Natural killer cell treated with Interleukin-12 subunit alpha and Interleukin-12 subunit beta and Interleukin-15 and Interleukin-18, amount 100 ng/mL, for 72 hours (primary cell): ENCODE measurements around the gene PRR14L. TPM values are rescaled to one million over a fixed set of nuclear protein-coding genes. Genes with fewer than 3 reads are reported as not detected.
A peak's percentile ranks its signal among the peaks of the same experiment; 100 is the strongest.

Source experiments
- ATAC-seq, 2 donors: fragments of 150-1000 bp; cut with Tn5 transposase in 1 of 2; sonication (Bioruptor Pico), chemical (Tn5 transposase) in 1 of 2; 2 replicates each; pipeline ENCODE4 v1.10.0; 2021
- DNase-seq: peaks from one replicate; pipeline ENCODE4 v3.0.0; 2022; ENCODE audit warnings: low spot score
- H3K27ac Mint-ChIP-seq, 2 donors: 1 replicate in 1 of 2; 2 replicates in 1 of 2; pipeline ENCODE4 v1.8.0; 2022; ENCODE audit warnings: mixed read lengths in 2 of 2, mild to moderate bottlenecking in 1 of 2, moderate library complexity in 1 of 2
- H3K27me3 Mint-ChIP-seq, 2 donors: 1 replicate in 1 of 2; 2 replicates in 1 of 2; pipeline ENCODE4 v1.8.0; 2022; ENCODE audit warnings: mixed read lengths in 2 of 2
- H3K36me3 Mint-ChIP-seq: one replicate; pipeline ENCODE4 v1.8.0; 2022; ENCODE audit warnings: mixed read lengths
- H3K4me1 Mint-ChIP-seq, 2 donors: 1 replicate in 1 of 2; 2 replicates in 1 of 2; pipeline ENCODE4 v1.8.0; 2022; ENCODE audit warnings: low read depth in 2 of 2, mixed read lengths in 2 of 2, mild to moderate bottlenecking in 1 of 2
- H3K4me3 Mint-ChIP-seq: one replicate; pipeline ENCODE4 v1.8.0; 2022; ENCODE audit warnings: mixed read lengths
- H3K9me3 Mint-ChIP-seq: 2 replicates; pipeline ENCODE4 v1.8.0; 2022; ENCODE audit warnings: mixed read lengths
- total RNA-seq, 2 donors: library from RNA; stranded (reverse); gene quantifications; one replicate each; pipeline ENCODE4 v1.2.3, GENCODE V29; 2022

Gene PRR14L
- total RNA-seq, 2 donors from 2014 or later = 80.4 to 99.0 TPM

- Mint-ChIP-seq H3K4me3 (no peak overlapping the region), H3K27me3 (no peaks in the 10 kb centered on the region), H3K9me3 (no peaks in the 10 kb centered on the region), H3K4me1 (peaks cover 23 to 26% of the 10 kb centered on the region in 2 donors), H3K36me3 (no peaks in the 10 kb centered on the region), H3K27ac (no peak overlapping the region)
- ATAC-seq = no peak
- DNase-seq = no peak
Observed at GRCh38 chr22:31659246-31659645, 90.7 kb downstream of the PRR14L start.

DNA sequence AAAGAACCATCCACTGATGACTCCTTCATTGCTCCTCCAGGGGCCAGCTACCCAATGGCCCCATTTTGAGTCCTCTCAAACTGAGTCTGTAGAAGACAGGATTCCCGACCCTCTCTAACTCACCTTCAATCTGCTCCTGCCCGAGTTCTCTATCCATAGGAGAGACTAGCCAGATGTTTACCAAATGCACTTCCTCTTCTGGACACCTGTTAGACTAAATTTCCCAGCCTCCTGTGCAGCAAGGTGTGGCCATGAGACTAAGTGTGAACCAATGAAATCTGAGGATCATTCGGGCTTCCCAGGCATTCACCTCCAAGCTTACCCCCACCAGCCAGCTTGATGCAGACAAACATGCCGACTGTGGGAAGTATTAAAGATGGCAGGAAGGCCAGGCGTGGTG, 95.5 kb downstream of the PRR14L start:
- H3K4me1 Mint-ChIP-seq = peaks cover 11 to 15% of the 10 kb centered on the region in 2 donors
- H3K4me3 Mint-ChIP-seq = no peak overlapping the region
- no peaks in the 10 kb centered on the region for H3K9me3 Mint-ChIP-seq
- no peaks in the 10 kb centered on the region for H3K36me3 Mint-ChIP-seq
- no peak for ATAC-seq
- no peaks in the 10 kb centered on the region for H3K27me3 Mint-ChIP-seq
- H3K27ac Mint-ChIP-seq = no peak overlapping the region
- no peak for DNase-seq

DNA sequence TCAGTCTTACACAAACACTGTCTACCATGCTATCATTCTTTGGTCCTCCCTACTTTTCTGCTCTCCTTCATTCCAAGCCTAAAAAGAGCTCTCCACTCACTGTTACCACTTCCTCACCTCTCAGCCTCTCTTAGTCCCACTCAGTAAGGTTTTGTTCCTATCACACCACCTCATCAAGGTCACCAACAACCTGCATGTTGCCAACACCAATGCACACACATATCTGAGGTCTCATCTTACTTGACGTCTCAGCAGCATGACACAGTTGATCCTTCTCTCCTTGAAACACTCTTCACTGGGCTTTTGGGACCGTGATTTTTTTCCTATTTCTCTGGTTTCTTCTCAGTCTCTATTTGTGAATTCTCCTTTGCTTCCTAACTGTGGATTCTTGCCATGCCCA, 96.0 kb downstream of the PRR14L start:
- Mint-ChIP-seq H3K27me3 (no peaks in the 10 kb centered on the region), H3K9me3 (no peaks in the 10 kb centered on the region), H3K36me3 (no peaks in the 10 kb centered on the region), H3K27ac (no peak overlapping the region), H3K4me3 (no peak overlapping the region), H3K4me1 (peaks cover 11 to 15% of the 10 kb centered on the region in 2 donors)
- ATAC-seq = no peak
- DNase-seq = no peak

GRCh38 chr22:31652911-31653684, 96.8 kb downstream of the PRR14L start:
- H3K4me3 Mint-ChIP-seq = no peak overlapping the region

GRCh38 chr22:31652088-31652487, 97.8 kb downstream of the PRR14L start:
- H3K9me3 Mint-ChIP-seq = no peaks in the 10 kb centered on the region
- no peak overlapping the region for H3K27ac Mint-ChIP-seq

More at GRCh38 chr22:31652911-31653684, 96.8 kb downstream of the PRR14L start:
- no peak for DNase-seq
- Mint-ChIP-seq H3K27ac (no peak overlapping the region), H3K9me3 (no peaks in the 10 kb centered on the region), H3K27me3 (no peaks in the 10 kb centered on the region), H3K36me3 (no peaks in the 10 kb centered on the region), H3K4me1 (peaks cover 10 to 15% of the 10 kb centered on the region in 2 donors)
- ATAC-seq = no peak

GRCh38 chr22:31651664-31652063, 98.3 kb downstream of the PRR14L start:
- ATAC-seq = no peak
- peaks cover 14 to 25% of the 10 kb centered on the region in 2 donors for H3K4me1 Mint-ChIP-seq
- no peak overlapping the region for H3K27ac Mint-ChIP-seq
- no peak overlapping the region for H3K4me3 Mint-ChIP-seq
- no peak for DNase-seq
- H3K36me3 Mint-ChIP-seq = no peaks in the 10 kb centered on the region
- no peaks in the 10 kb centered on the region for H3K27me3 Mint-ChIP-seq
- no peaks in the 10 kb centered on the region for H3K9me3 Mint-ChIP-seq

More at GRCh38 chr22:31652088-31652487, 97.8 kb downstream of the PRR14L start:
- Mint-ChIP-seq H3K4me3 (no peak overlapping the region), H3K4me1 (peaks cover 11 to 20% of the 10 kb centered on the region in 2 donors), H3K27me3 (no peaks in the 10 kb centered on the region), H3K36me3 (no peaks in the 10 kb centered on the region)
- ATAC-seq (no peak), DNase-seq (no peak)

- ATAC-seq = no peak
- no peak for DNase-seq
- no peak overlapping the region for H3K27ac Mint-ChIP-seq
- H3K36me3 Mint-ChIP-seq = no peaks in the 10 kb centered on the region
- peaks cover 20 to 32% of the 10 kb centered on the region in 2 donors for H3K4me1 Mint-ChIP-seq
- no peak overlapping the region for H3K4me3 Mint-ChIP-seq
- no peaks in the 10 kb centered on the region for H3K27me3 Mint-ChIP-seq
- no peaks in the 10 kb centered on the region for H3K9me3 Mint-ChIP-seq
Observed at GRCh38 chr22:31650391-31650790, 99.5 kb downstream of the PRR14L start.

GRCh38 chr22:31647523-31648320, 102.2 kb downstream of the PRR14L start:
- Mint-ChIP-seq H3K4me1 (peaks cover 16 to 17% of the 10 kb centered on the region in 2 donors), H3K36me3 (no peaks in the 10 kb centered on the region), H3K27ac (peak overlapping the region in 1 of 2 donors; percentile 87), H3K9me3 (no peaks in the 10 kb centered on the region), H3K27me3 (no peaks in the 10 kb centered on the region), H3K4me3 (no peak overlapping the region)
- DNase-seq (no peak), ATAC-seq (no peak)

DNA sequence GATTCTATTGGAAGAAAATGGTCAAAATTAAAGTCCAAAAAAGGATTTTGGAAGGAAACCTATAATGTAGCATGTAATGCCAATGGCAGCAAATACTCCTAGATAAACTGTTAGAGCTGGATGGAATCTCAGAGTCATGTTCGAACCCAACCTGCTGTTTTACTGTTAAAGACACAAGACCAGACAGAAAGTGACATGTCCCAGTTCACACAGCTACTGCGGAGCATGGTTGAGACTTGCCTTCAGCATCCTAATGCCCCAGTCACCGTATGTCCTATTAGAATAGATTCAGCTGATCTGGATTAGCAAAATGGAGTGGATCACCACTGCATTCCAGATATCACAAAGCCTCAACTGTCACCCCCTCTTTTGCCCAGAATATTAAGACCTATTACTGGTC, 102.9 kb downstream of the PRR14L start:
- peak overlapping the region; percentile 32 for H3K4me3 Mint-ChIP-seq
- H3K36me3 Mint-ChIP-seq = no peaks in the 10 kb centered on the region
- no peaks in the 10 kb centered on the region for H3K27me3 Mint-ChIP-seq
- peak overlapping the region; percentile 61 to 87 for H3K27ac Mint-ChIP-seq
- H3K9me3 Mint-ChIP-seq = no peaks in the 10 kb centered on the region
- H3K4me1 Mint-ChIP-seq = peaks cover 16 to 17% of the 10 kb centered on the region in 2 donors
- ATAC-seq (no peak), DNase-seq (no peak)

- no peaks in the 10 kb centered on the region for H3K27me3 Mint-ChIP-seq
- DNase-seq (peak; percentile 74), ATAC-seq (peak; percentile 86 to 89)
- H3K4me1 Mint-ChIP-seq = peaks cover 16 to 17% of the 10 kb centered on the region in 2 donors
- H3K27ac Mint-ChIP-seq = peak overlapping the region; percentile 61 to 87
- H3K4me3 Mint-ChIP-seq = peak overlapping the region; percentile 32
- H3K9me3 Mint-ChIP-seq = no peaks in the 10 kb centered on the region
- no peaks in the 10 kb centered on the region for H3K36me3 Mint-ChIP-seq
Observed at GRCh38 chr22:31646186-31647019, 103.5 kb downstream of the PRR14L start.

DNA sequence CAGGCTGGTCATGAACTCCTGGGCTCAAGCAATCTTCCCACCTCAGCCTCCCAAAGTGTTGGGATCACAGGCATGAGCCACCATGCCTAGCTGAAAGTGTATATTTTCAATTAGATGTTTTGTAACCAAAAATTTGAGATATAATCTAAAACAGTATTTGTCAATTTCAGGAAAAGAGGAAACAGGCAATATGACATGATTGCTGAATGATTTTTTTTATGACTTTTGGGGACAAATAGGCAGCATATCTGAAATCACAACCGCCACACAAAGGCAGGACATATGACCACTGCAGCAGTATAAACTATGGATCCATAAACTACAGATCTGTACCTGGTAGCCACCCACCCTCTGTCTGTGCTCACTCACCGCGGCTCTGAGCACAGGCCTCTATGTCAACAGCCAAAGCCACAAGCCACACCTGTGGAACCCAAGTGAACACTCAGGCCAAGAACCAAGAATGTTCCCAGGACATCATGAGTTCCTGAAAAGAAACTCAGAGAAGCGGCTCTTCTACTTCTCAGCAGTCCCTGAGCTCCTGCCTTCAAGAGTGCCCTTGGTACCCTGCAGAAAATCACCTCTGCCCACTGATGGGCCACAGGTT, 110.4 kb downstream of the PRR14L start:
- Mint-ChIP-seq H3K27ac (peak overlapping the region; percentile 82 to 91), H3K4me3 (peak overlapping the region; percentile 34), H3K27me3 (no peaks in the 10 kb centered on the region), H3K9me3 (no peaks in the 10 kb centered on the region), H3K36me3 (no peaks in the 10 kb centered on the region), H3K4me1 (peaks cover 32 to 36% of the 10 kb centered on the region in 2 donors)
- ATAC-seq (no peak), DNase-seq (no peak)

GRCh38 chr22:31637891-31638618, 111.9 kb downstream of the PRR14L start:
- H3K27me3 Mint-ChIP-seq = no peaks in the 10 kb centered on the region
- peak overlapping the region; percentile 82 to 91 for H3K27ac Mint-ChIP-seq
- DNase-seq = peak; percentile 76
- H3K4me1 Mint-ChIP-seq = peaks cover 37 to 40% of the 10 kb centered on the region in 2 donors
- peak overlapping the region; percentile 84 for H3K4me3 Mint-ChIP-seq
- peak; percentile 87 to 89 for ATAC-seq
- H3K9me3 Mint-ChIP-seq = no peaks in the 10 kb centered on the region
- no peaks in the 10 kb centered on the region for H3K36me3 Mint-ChIP-seq
